HG03039 (cell line): ENCODE measurements around the gene DMAP1.

Source experiments
- ATAC-seq: cut with Tn5 transposase; IDR thresholded peaks from one replicate; pipeline ENCODE4 v1.9.1; 2021; ENCODE audit warnings: mild to moderate bottlenecking, moderate library complexity; ENCODE audit not compliant: unreplicated experiment

The DMAP1 gene

DNA sequence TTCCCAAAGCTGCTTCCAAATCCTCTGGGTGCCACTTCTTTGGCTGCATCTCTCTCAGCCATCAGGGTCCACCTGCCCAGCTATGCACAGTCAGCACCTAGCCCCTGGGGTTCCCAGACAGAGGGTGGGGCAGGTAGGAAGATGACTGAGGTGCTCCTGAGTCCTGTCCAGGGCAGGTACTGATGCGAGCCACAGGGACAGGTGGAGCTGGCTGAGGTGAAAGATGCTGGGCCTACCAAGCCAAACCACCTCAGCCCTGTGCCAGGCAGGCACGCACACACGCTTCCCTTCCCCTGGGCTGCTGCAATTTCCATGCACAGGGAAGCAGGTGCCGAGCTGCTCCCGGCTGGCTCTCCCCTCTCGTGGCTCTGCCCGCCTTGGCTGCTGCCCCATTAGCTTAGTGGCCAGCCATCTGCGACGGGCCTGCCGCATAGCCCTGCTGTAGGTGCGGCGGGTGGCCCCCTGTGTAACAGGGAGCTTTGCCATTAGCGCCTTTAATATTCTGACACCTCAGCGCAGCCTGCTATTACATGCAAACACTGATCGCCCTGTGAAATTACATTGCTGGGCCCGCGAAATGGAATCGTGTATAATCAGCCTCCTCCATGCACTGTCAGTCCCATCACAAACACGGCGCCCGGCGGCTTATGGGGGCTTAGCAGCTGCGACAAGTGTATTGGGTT is 38.9 kb downstream of the DMAP1 start:
- ATAC-seq, result no peak

DNA sequence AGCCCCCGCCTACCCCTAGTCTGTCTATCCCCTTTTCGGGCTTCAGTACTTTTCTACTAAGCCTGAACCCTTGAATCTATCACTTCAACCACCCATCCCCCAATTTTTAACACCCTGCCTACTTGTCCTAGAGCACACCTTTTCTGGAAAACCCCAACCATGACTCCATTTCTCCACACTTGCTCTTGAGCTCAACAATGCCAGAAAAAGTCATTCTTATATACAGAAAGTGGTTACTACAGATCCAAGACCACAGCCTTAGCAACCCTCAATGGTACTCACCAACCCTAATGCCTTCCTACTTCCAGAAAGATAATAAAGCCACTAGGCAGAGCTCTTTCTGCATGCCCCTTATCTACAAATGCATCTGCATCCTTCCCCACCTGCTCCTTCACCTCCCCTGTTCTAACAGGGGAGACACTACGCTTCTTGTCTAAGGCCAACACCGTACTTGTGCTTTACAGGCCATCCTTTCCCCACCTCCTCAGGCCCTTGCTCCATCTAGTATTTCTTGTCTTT is 41.2 kb downstream of the DMAP1 start:
- ATAC-seq, result no peak

DNA sequence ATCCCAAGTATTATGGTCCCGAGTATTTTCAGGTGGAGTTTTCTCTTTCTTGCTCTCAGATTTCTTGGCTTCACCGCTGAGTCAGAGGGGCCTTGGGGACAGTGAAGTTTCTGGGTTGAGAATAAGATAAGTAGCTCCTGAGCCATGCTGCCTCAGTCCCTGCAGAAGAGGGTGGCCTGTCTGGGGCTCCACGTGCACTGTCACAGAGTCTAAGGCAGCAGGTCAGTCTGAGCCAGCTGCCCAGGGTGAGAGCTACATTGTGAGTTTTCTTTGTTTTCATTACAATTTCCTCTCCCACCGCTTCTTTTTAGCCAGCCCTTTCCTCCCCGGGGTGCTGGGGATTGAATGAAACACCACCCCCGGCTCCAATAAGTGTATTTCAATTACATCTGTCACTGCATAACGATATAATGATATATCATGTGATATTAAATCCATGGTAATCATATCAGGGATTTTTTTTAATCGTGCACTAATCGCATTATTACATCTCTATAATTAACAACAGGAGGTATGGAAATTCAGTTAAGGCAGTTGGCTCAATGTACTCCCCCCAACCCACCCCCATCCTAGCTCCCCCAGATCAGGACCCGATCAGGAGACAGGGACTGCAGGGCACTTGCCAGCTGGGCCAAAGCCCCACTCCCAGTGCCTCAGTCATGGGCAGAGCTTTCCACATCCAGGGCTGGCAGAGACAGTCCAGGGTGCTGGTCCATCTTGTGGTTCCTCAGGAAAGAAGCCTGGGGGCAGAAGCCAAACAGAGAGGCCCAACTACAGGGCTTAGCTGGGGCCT is 43.7 kb downstream of the DMAP1 start:
- ATAC-seq, result no peak

- no peak for ATAC-seq
These were observed 45.8 kb downstream of the DMAP1 start for GRCh38 chr1:44259090-44259489.

- ATAC-seq, result no peak
These were observed 47.5 kb downstream of the DMAP1 start for GRCh38 chr1:44260792-44261170.

- no peak for ATAC-seq
These were observed 48.0 kb downstream of the DMAP1 start for GRCh38 chr1:44261171-44261817.

DNA sequence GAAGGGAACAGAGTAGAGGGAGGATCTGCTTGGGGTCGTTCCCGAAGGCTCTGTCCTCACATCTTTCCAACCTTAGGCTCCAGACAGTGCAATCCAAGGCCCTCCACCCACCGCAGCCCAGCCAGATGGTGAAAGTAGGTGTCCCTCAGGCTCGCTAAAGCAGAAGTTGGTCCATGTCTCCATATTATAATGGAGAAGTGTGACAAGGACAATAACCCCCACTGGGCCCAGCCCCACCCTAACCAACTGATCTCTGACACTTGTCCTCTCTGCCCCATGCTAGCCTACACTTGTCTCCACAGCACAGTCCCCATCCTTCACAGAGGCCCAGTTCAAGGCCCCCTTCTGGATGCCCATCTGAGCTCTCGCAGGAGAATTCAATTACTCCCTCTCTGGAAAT is 48.7 kb downstream of the DMAP1 start:
- no peak for ATAC-seq

DNA sequence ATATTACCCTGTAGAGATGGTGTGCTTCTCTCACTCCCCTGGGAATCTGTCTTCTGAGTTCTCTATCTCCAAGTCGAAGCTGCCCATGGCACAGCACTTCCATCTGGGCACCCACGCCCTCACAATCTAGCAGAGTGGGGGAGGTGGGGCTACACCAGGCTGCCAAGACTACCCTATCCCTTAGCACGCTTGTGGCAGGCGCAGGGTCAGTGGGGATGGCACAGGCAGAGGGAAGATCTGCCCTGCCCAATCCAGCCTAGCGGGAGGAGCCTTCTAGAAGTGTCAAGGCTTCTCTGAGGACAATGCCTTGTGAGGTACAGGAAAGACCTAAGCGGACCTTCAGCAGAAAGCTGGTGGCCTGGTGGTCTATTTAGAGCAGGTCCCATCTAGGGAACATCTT is 49.1 kb downstream of the DMAP1 start:
- no peak for ATAC-seq

DNA sequence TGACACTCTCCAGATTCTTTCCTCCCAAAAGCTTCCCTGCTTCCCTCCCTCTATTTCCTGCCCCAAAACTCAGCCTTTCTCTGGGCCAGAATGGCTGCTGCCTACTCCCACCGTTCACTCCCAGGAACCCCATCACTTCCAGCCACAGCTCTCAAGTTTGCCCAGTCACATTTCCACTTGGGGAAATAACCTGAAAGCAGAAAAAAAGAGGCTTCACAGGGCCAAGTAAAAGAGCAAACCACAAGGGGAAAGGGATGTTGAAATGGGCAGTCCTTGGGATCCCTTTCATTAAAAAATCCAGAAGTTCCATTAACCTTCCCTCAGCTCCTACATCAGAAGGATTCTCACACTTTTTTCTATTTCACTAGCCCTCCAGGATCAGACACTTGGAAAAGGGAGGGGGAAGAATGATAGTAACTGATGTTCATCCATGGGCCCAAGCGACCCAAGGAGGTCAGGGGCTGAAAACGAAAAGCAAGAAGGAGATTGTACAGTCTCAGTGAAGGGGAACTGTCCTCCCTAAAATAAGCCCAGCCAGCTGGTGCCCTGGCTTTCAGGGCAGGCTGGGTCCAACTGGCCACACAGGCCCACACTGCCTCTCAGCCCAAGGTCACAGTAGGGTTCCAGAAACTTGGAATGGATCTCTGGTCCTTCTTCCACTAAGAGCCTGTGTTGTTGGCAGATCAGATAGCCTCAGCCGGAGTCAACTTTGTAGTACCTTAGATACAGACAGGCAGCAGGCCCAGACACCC is 49.7 kb downstream of the DMAP1 start:
- ATAC-seq, result no peak

- ATAC-seq, result no peak
These were observed 50.5 kb downstream of the DMAP1 start for GRCh38 chr1:44263568-44264450.

DNA sequence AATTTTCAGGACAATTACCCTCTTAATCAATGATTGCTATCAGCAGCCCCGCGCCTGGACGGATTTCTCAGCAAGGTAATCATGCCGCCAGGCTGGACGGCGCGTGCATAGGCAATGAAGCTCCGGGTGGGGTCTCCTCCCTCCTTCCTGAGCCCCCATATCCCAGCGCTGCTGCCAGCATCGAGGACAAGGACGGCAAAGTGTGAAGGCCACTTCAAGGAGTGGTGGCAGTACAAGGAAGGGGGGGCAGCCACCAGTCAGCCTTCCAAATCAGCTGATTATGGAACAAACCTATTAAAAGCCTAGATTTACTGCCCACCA is 51.1 kb downstream of the DMAP1 start:
- ATAC-seq, result no peak

DNA sequence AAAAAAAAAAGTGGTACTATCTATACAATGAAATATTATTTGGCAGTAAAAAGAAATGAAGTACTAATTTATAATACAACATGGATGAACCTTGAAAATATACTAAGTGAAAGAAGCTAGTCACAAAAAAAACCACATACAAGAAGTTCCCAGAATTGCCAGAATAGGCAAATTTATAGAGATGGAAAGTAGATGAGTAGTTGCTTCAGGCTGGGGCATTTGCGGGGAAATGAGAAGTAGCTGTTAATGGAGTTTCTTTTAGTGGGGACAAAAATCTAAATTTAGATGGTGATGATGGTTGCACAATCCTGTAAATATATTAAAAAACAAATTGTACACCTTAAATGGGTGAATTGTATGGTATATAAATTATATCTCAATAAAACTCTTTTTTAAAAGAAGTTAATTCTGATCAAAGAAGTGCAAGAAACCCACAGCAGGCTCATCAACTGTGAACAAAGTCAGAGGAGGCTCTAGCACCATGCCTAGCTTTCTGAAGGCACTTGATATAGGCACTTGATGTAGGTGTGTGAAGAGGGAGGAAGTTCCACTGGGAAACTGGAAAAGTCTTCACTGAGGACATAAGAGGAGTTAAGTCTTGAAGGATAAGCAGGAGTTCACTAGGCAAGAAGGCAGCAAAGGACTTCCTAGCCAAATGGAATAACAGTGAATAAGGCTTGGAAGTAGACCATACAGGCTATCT is 52.5 kb downstream of the DMAP1 start:
- ATAC-seq, result no peak

GRCh38 chr1:44266400-44267344 is 53.4 kb downstream of the DMAP1 start:
- no peak for ATAC-seq

DNA sequence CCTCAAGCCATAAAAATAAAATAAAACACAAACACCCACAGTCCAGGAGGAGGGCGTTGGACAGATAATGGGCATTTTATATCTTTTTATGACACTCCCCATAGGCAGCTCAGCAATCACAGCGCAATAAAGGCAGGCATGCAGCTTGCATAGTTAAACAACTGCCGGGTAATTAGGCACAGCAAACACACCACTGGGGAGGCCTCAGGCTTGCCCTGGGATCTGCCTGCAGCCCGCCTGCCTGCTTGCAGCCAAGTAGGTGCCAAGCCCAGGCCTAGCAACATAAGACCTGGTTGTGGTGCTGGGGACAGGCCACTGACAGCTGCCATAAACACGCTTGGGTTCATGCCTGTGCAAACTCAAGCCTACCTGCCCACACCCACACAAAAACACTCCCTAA is 54.2 kb downstream of the DMAP1 start:
- no peak for ATAC-seq

GRCh38 chr1:44268054-44268453 is 54.8 kb downstream of the DMAP1 start:
- ATAC-seq, result no peak
